K562 (cell line): ENCODE data around the gene NRXN2. TPM values are rescaled to one million over a fixed set of nuclear protein-coding genes. Genes with fewer than 3 reads are reported as not detected.

Experiments
- ATAC-seq: fragments of 200-7000 bp; cut with Tn5 transposase; 3 replicates; pipeline ENCODE4 v1.9.1; 2020; ENCODE audit warnings: moderate library complexity
- BruUV-seq: library from RNA; stranded (reverse); fragments of 400-500 nt; replicated peaks from 2 replicates; lab custom pipeline; 2021; lab: Mats Ljungman, UMichigan
- CTCF ChIA-PET: fragments of 300-600 bp; formaldehyde crosslinking; extraction: SDS; loops from one replicate; lab custom pipeline; 2021; ENCODE audit warnings: low intra/inter-chr PET ratio; lab: Yijun Ruan, JAX
- POLR2A ChIA-PET: fragments of 300-600, 350-650 bp; sonication (Branson Sonifier 250); formaldehyde crosslinking; extraction: SDS; loops from one replicate; lab custom pipeline; 2021; ENCODE audit warnings: antibody characterized with exemption, inconsistent platforms; lab: Yijun Ruan, JAX
- DNase-seq, 4 experiments: peaks; one replicate each; pipeline versions ENCODE4 v3.0.0 to v3.0.0-alpha.2; 2011 to 2018; ENCODE audit warnings: low spot score in 3 of 4, mixed read lengths in 3 of 4; ENCODE audit errors: extremely low read depth in 1 of 4
- FAIRE-seq: peaks from 2 replicates; lab custom pipeline; 2011; peaks lifted over from hg19 to GRCh38; lab: Jason Lieb, UNC
- H2AFZ ChIP-seq: 2 replicates; pipeline ENCODE4 v1.6.0; 2011; ENCODE audit warnings: low read depth, low read length, control low read depth, inconsistent platforms
- H3K27ac ChIP-seq: fragments of 200-600 bp; 3 replicates; pipeline ENCODE4 v1.8.0; 2011; ENCODE audit warnings: low read depth, mild to moderate bottlenecking, control low read depth, inconsistent platforms, low read length, moderate library complexity, mixed read lengths; ENCODE audit errors: extremely low read depth
- H3K27me3 ChIP-seq, 2 experiments: fragments of 300-600 bp in 1 of 2; 2 replicates in 1 of 2; 3 replicates in 1 of 2; pipeline versions ENCODE4 v1.6.0 to v1.8.0; 2011; ENCODE audit warnings: inconsistent platforms in 2 of 2, low read length in 2 of 2, mild to moderate bottlenecking in 1 of 2, mixed read lengths in 1 of 2, moderate library complexity in 1 of 2; ENCODE audit not compliant: control insufficient read depth in 2 of 2, insufficient read depth in 2 of 2
- H3K36me3 ChIP-seq: fragments of 300-600 bp; 3 replicates; pipeline ENCODE4 v1.8.0; 2011; ENCODE audit warnings: mild to moderate bottlenecking, low read length, inconsistent platforms; ENCODE audit not compliant: control insufficient read depth, insufficient read depth
- H3K4me1 ChIP-seq, 2 experiments: fragments of 200-600 bp in 1 of 2; replicated peaks in 1 of 2; 2 replicates in 1 of 2; 3 replicates in 1 of 2; pipeline versions ENCODE4 v1.5.1 to v1.8.0; 2011; ENCODE audit warnings: inconsistent platforms in 2 of 2, low read length in 2 of 2, mild to moderate bottlenecking in 1 of 2, mixed read lengths in 1 of 2, moderate library complexity in 1 of 2; ENCODE audit not compliant: control insufficient read depth in 2 of 2, insufficient read depth in 2 of 2
- H3K4me2 ChIP-seq: 2 replicates; pipeline ENCODE4 v1.6.1; 2011; ENCODE audit warnings: low read length, control low read depth, inconsistent platforms, mixed read lengths; ENCODE audit not compliant: insufficient read depth
- H3K4me3 ChIP-seq: fragments of 200-600 bp; sonication (generic), shearing (Covaris generic); 2 replicates; pipeline ENCODE4 v1.5.1; 2016; ENCODE audit warnings: control low read depth, inconsistent platforms
- H3K79me2 ChIP-seq: fragments of 200-600 bp; 3 replicates; pipeline ENCODE4 v1.8.0; 2011; ENCODE audit warnings: low read length, inconsistent platforms; ENCODE audit not compliant: control insufficient read depth, insufficient read depth
- H3K9ac ChIP-seq, 2 experiments: 2 replicates each; pipeline versions ENCODE4 v1.6.0 to v1.6.1; 2011; ENCODE audit warnings: low read depth in 2 of 2, low read length in 2 of 2, control low read depth in 1 of 2, inconsistent platforms in 1 of 2, mild to moderate bottlenecking in 1 of 2, mixed read lengths in 1 of 2; ENCODE audit not compliant: insufficient read depth in 1 of 2
- H3K9me1 ChIP-seq: one replicate; pipeline ENCODE4 v1.6.0; 2011; ENCODE audit warnings: inconsistent platforms, mild to moderate bottlenecking, low read length, moderate library complexity; ENCODE audit not compliant: control insufficient read depth, insufficient read depth
- H3K9me3 ChIP-seq: replicated peaks from 2 replicates; pipeline ENCODE4 v1.5.1; 2011; ENCODE audit warnings: low read depth, low read length, inconsistent platforms; ENCODE audit not compliant: control insufficient read depth, insufficient read depth
- H4K20me1 ChIP-seq: replicated peaks from 2 replicates; pipeline ENCODE4 v1.6.1; 2011; ENCODE audit warnings: low read length, inconsistent platforms, mixed read lengths; ENCODE audit not compliant: control insufficient read depth, insufficient read depth
- DDX20 ChIP-seq: fragments of 450-650 bp; IDR thresholded peaks from 2 replicates; pipeline ENCODE4 v1.6.1; 2016; ENCODE audit warnings: missing genetic modification characterization, low read depth, mild to moderate bottlenecking, missing compliant biosample characterization, moderate library complexity
- FOXM1 ChIP-seq, 2 experiments: fragments of 450-650 bp in 1 of 2; sonication (generic) in 1 of 2; formaldehyde crosslinking in 1 of 2; IDR thresholded peaks; 2 replicates each; pipeline versions ENCODE4 v1.6.1 to v1.9.0; 2017 to 2022; ENCODE audit warnings: low read depth in 2 of 2, mild to moderate bottlenecking in 2 of 2, missing genetic modification reagents in 1 of 2, moderate library complexity in 1 of 2
- PML ChIP-seq: IDR thresholded peaks from 2 replicates; pipeline ENCODE4 v1.6.1; 2012; ENCODE audit warnings: low read length, inconsistent platforms
- SRF ChIP-seq, 2 experiments: fragments of 250-450, 450-650 bp in 1 of 2; sonication (Bioruptor Pico) in 1 of 2; sonication (generic) in 1 of 2; formaldehyde crosslinking; IDR thresholded peaks; 2 replicates each; pipeline versions ENCODE4 v1.5.0 to v1.5.1; 2020 to 2022; ENCODE audit warnings: mild to moderate bottlenecking in 1 of 2, missing genetic modification reagents in 1 of 2
- TOE1 ChIP-seq, 2 experiments: fragments of 450-650 bp in 1 of 2; sonication (generic) in 1 of 2; formaldehyde crosslinking in 1 of 2; IDR thresholded peaks; 2 replicates each; pipeline versions ENCODE4 v1.7.1 to v1.8.0; 2016 to 2022; ENCODE audit warnings: borderline replicate concordance in 2 of 2, mild to moderate bottlenecking in 2 of 2, antibody characterized with exemption in 1 of 2, inconsistent platforms in 1 of 2, low read depth in 1 of 2, missing genetic modification reagents in 1 of 2, moderate library complexity in 1 of 2
- ZFP91 ChIP-seq: sonication (generic); formaldehyde crosslinking; IDR thresholded peaks from 2 replicates; pipeline ENCODE4 v1.8.0; 2022; ENCODE audit warnings: mild to moderate bottlenecking, missing genetic modification reagents
- ZNF277 ChIP-seq: fragments of 250-450 bp; sonication (Bioruptor Pico); IDR thresholded peaks from 2 replicates; pipeline ENCODE4 v1.8.0; 2022; ENCODE audit warnings: inconsistent platforms, mild to moderate bottlenecking, moderate library complexity, borderline replicate concordance
- ZNF407 ChIP-seq: fragments of 450-650 bp; IDR thresholded peaks from 2 replicates; pipeline ENCODE4 v1.6.1; 2016; ENCODE audit warnings: low read depth
- WGBS: fragments of 100-300 bp; shearing (Covaris generic); methylation state at CpG from one replicate; pipeline ENCODE4 v1.1.6; 2016; ENCODE audit warnings: low coverage, mixed read lengths; ENCODE audit not compliant: insufficient coverage; ENCODE audit errors: missing lambda C conversion rate; 5-methylcytosine and 5-hydroxymethylcytosine counted together
- in situ Hi-C: fragments of 300-500 bp; cut with MboI; formaldehyde crosslinking; loops from 4 replicates; pipeline ENCODE4 v1.15.0; 2018; ENCODE audit warnings: inconsistent platforms, mixed read lengths
- intact Hi-C: fragments of 100-400 bp; cut with micrococcal nuclease; formaldehyde crosslinking; loops from 2 replicates; pipeline ENCODE4 v1.14.2; 2022
- polyA plus RNA-seq, 8 experiments: library from polyadenylated mRNA; depleted of rRNA in 4 of 8; stranded (reverse) in 5 of 8; unstranded in 3 of 8; fragments of >200 nt; fragmentation: Nextera tagmentation in 2 of 8; fragmentation: Illumina TruSeq in 1 of 8; extraction: Ambion mirVana in 2 of 8; extraction: Trizol in 1 of 8; gene quantifications; 2 replicates each; pipeline versions ENCODE4 v1.2.1 to v1.2.3, GENCODE V29; 2011 to 2014; ENCODE audit warnings: inconsistent platforms in 1 of 8, missing spikeins in 1 of 8
- total RNA-seq, 7 experiments: library from RNA; depleted of rRNA in 6 of 7; stranded (reverse); fragments of >200 nt in 6 of 7; fragmentation: Illumina TruSeq in 2 of 7; extraction: Trizol in 2 of 7; gene quantifications; 2 replicates each; pipeline versions ENCODE4 v1.2.1 to v1.2.3, GENCODE V29; 2011 to 2021; ENCODE audit warnings: low replicate concordance in 1 of 7

The NRXN2 gene
- total and polyA plus RNA-seq, 9 of the 15 experiments (the other 6 are each of a cell fraction or from before 2014, with no cell fraction given) = 0.07 to 0.47 (median 0.15) TPM; not detected in 4

- no peak for TF ChIP-seq ZNF407
Observed at GRCh38 chr11:64611176-64611575, 111.8 kb downstream of the NRXN2 start (continued).

GRCh38 chr11:64610596-64610995 is 112.4 kb downstream of the NRXN2 start:
- Histone ChIP-seq H3K36me3 (no peaks in the 10 kb centered on the region), H3K9me1 (no peaks in the 10 kb centered on the region), H2AFZ (no peak overlapping the region), H3K4me3 (no peak overlapping the region), H3K27me3 (peaks cover 6 to 38% of the 10 kb centered on the region in 2 experiments; a peak in 3 of 5 replicates), H4K20me1 (peaks cover 3% of the 10 kb centered on the region; the same call in 1 of the 2 replicates), H3K4me1 (peaks cover 0 to 17% of the 10 kb centered on the region in 2 experiments; a peak in 1 of 5 replicates), H3K4me2 (no peak overlapping the region), H3K79me2 (no peaks in the 10 kb centered on the region), H3K27ac (no peak overlapping the region), H3K9ac (no peak overlapping the region), H3K9me3 (no peaks in the 10 kb centered on the region)
- in situ Hi-C loops (no loop called here), intact Hi-C loops (no loop called here)
- 13% methylated on average over 3 of the region's 3 CpGs for WGBS
- ATAC-seq (no peak), FAIRE-seq (no peak), DNase-seq (no peak)
- BruUV-seq = no TSS peak
- CTCF ChIA-PET = no interaction called here
- POLR2A ChIA-PET = interaction anchor here (1.0 kb wide), 1 partner anchor 9 kb away, joined by 6 read pairs; no protein-coding TSS in a partner anchor
- TF ChIP-seq TOE1 (IDR thresholded peaks at IDR 0.05; ENCODE audit: borderline replicate concordance) (no peak), TOE1 (CRISPR knock-in tag; IDR thresholded peaks at IDR 0.05; ENCODE audit: borderline replicate concordance, low read depth) (no peak), ZNF277 (CRISPR knock-in tag) (no peak), ZFP91 (CRISPR knock-in tag) (no peak), FOXM1 (IDR thresholded peaks at IDR 0.05; ENCODE audit: low read depth) (no peak), FOXM1 (CRISPR knock-in tag; IDR thresholded peaks at IDR 0.05; ENCODE audit: low read depth) (no peak), PML (no peak), SRF (CRISPR knock-in tag; IDR thresholded peaks at IDR 0.05) (no peak), DDX20 (tag) (no peak)
